ENCODE results near the gene YAP1.
"Not testable (repeated sequence)": the region's sequence is repeated elsewhere in the genome, so short reads cannot be mapped to it uniquely, and the experiment has no call there.

YAP1 gene

GRCh38 chr11:102241026-102241425 lies 130.8 kb downstream of the YAP1 start:
- DNase-seq (ENCODE audit: low read depth): no peak

- DNase-seq (ENCODE audit: low read depth): no peak
Observed at GRCh38 chr11:102243399-102243884, 133.2 kb downstream of the YAP1 start.

GRCh38 chr11:102244681-102245409 lies 134.6 kb downstream of the YAP1 start:
- no peak for DNase-seq (ENCODE audit: low read depth)

- DNase-seq (ENCODE audit: low read depth): no peak
Observed at GRCh38 chr11:102251423-102251822, 141.2 kb downstream of the YAP1 start.

GRCh38 chr11:102252339-102252891 lies 142.2 kb downstream of the YAP1 start:
- no peak for DNase-seq (ENCODE audit: low read depth)

GRCh38 chr11:102253020-102253715 lies 142.9 kb downstream of the YAP1 start:
- no peak for DNase-seq (ENCODE audit: low read depth)

- DNase-seq (ENCODE audit: low read depth): no peak
Observed at GRCh38 chr11:102254047-102254446, 143.8 kb downstream of the YAP1 start.

- DNase-seq (ENCODE audit: low read depth): no peak
Observed at GRCh38 chr11:102256251-102256650, 146.0 kb downstream of the YAP1 start.

GRCh38 chr11:102260241-102260640 lies 150.0 kb downstream of the YAP1 start:
- no peak for DNase-seq (ENCODE audit: low read depth)

GRCh38 chr11:102263379-102264003 lies 153.2 kb downstream of the YAP1 start:
- DNase-seq (ENCODE audit: low read depth): no peak

GRCh38 chr11:102264704-102265103 lies 154.5 kb downstream of the YAP1 start:
- not testable (repeated sequence) for DNase-seq (ENCODE audit: low read depth)

GRCh38 chr11:102266099-102266498 lies 155.9 kb downstream of the YAP1 start:
- DNase-seq (ENCODE audit: low read depth): no peak

- no peak for DNase-seq (ENCODE audit: low read depth)
Observed at GRCh38 chr11:102267609-102268008, 157.4 kb downstream of the YAP1 start.

GRCh38 chr11:102268083-102268984 lies 158.1 kb downstream of the YAP1 start:
- peak; percentile 47 for DNase-seq (ENCODE audit: low read depth)

GRCh38 chr11:102268985-102269470 lies 158.8 kb downstream of the YAP1 start:
- DNase-seq (ENCODE audit: low read depth): no peak

GRCh38 chr11:102269927-102270326 lies 159.7 kb downstream of the YAP1 start:
- no peak for DNase-seq (ENCODE audit: low read depth)

GRCh38 chr11:102272047-102272824 lies 162.0 kb downstream of the YAP1 start:
- DNase-seq (ENCODE audit: low read depth): no peak

- DNase-seq (ENCODE audit: low read depth): no peak
Observed at GRCh38 chr11:102274628-102275027, 164.4 kb downstream of the YAP1 start.

- no peak for DNase-seq (ENCODE audit: low read depth)
Observed at GRCh38 chr11:102276362-102276761, 166.1 kb downstream of the YAP1 start.

GRCh38 chr11:102276783-102277182 lies 166.5 kb downstream of the YAP1 start:
- no peak for DNase-seq (ENCODE audit: low read depth)
